ENCODE data around the gene WDSUB1. TPM values are rescaled to one million over a fixed set of nuclear protein-coding genes. Genes with fewer than 3 reads are reported as not detected.

WDSUB1 gene
- total and polyA plus RNA-seq, 9 of the 15 experiments (the other 6 are each of a cell fraction or from before 2014, with no cell fraction given) = 5.2 to 13.7 (median 9.4) TPM

GRCh38 chr2:159270744-159271379 lies 15.6 kb downstream of the WDSUB1 start:
- ATAC-seq (peak; percentile 38), DNase-seq (ENCODE audit: extremely low read depth in 1 of 4, low spot score in 3 of 4) (peak in 1 of 4 experiments; percentile 26), FAIRE-seq (peak; percentile 57)
- Histone ChIP-seq H4K20me1 (replicated peaks; ENCODE audit: control insufficient read depth, insufficient read depth, low read length) (no peaks in the 10 kb centered on the region), H3K79me2 (ENCODE audit: control insufficient read depth, insufficient read depth, low read length) (no peaks in the 10 kb centered on the region), H3K27ac (ENCODE audit: extremely low read depth, low read depth, low read length) (0 out of 3 replicates have a peak overlapping the region, but pooled peaks have one; percentile 14), H3K4me3 (no peak overlapping the region), H3K36me3 (ENCODE audit: control insufficient read depth, insufficient read depth, low read length) (peaks cover 18% of the 10 kb centered on the region; the same call in 1 of the 3 replicates), H3K9me3 (replicated peaks; ENCODE audit: control insufficient read depth, insufficient read depth, low read depth, low read length) (no peaks in the 10 kb centered on the region), H3K4me1 (replicated peaks in 1 of 2; ENCODE audit: control insufficient read depth in 2 of 2, insufficient read depth in 2 of 2, low read length in 2 of 2) (peaks cover 4 to 6% of the 10 kb centered on the region in 2 experiments; a peak in 3 of 5 replicates), H3K4me2 (ENCODE audit: insufficient read depth, low read length) (no peak overlapping the region), H2AFZ (ENCODE audit: low read depth, low read length) (no peak overlapping the region), H3K9me1 (ENCODE audit: control insufficient read depth, insufficient read depth, low read length) (no peaks in the 10 kb centered on the region), H3K9ac (ENCODE audit: insufficient read depth in 1 of 2, low read depth in 2 of 2, low read length in 2 of 2) (no peak overlapping the region), H3K27me3 (ENCODE audit: control insufficient read depth in 2 of 2, insufficient read depth in 2 of 2, low read length in 2 of 2) (no peaks in the 10 kb centered on the region)
- intact Hi-C loops (cut with micrococcal nuclease) (no loop called here), in situ Hi-C loops (cut with MboI) (no loop called here)
- ChIA-PET CTCF (ENCODE audit: low intra/inter-chr PET ratio) (no interaction called here), POLR2A (interaction anchor here (0.9 to 2.0 kb wide), 2 partner anchors 10 to 219 kb away, joined by 3 to 5 read pairs; no protein-coding TSS in a partner anchor)
- 67% methylated on average over 4 of the region's 4 CpGs for WGBS (ENCODE audit: insufficient coverage, low coverage, missing lambda C conversion rate)
- no TSS peak for BruUV-seq (replicated peaks)
- TF ChIP-seq CHAMP1 (IDR thresholded peaks at IDR 0.05) (peak; percentile 58; the same call in 1 of the 2 replicates), PCBP1 (IDR thresholded peaks at IDR 0.05; ENCODE audit: low read depth, low read length, poor library complexity, severe bottlenecking) (no peak), RFX1 (IDR thresholded peaks at IDR 0.05) (0 out of 2 replicates have a peak, but pooled peaks have one; percentile 13), NFRKB (IDR thresholded peaks at IDR 0.05; ENCODE audit: low read depth) (0 out of 2 replicates have a peak, but pooled peaks have one; percentile 40), KHSRP (IDR thresholded peaks at IDR 0.05) (0 out of 2 replicates have a peak, but pooled peaks have one; percentile 16), ZNF316 (IDR thresholded peaks at IDR 0.05) (peak; percentile 60), POLR3A (IDR thresholded peaks at IDR 0.05; ENCODE audit: borderline replicate concordance, extremely low read depth, insufficient read depth, insufficient read length) (no peak), ZNF507 (tag; conservative IDR thresholded peaks at IDR 0.05) (peak; percentile 26; the same call in 1 of the 2 replicates), NFE2 (IDR thresholded peaks at IDR 0.05; ENCODE audit: low read depth) (peak; percentile 75), ARID1B (IDR thresholded peaks at IDR 0.05) (peak; percentile 43; the same call in 1 of the 2 replicates), CBX3 (IDR thresholded peaks at IDR 0.05; ENCODE audit: borderline replicate concordance in 1 of 2, low read length in 2 of 2) (peak in 1 of 2 experiments; percentile 12; a peak in 1 of 3 replicates), TCF7L2 (IDR thresholded peaks at IDR 0.05; ENCODE audit: low read depth, low read length) (no peak), ZNF280A (IDR thresholded peaks at IDR 0.05; ENCODE audit: low read depth, partially characterized antibody) (peak; percentile 36), DPF2 (IDR thresholded peaks at IDR 0.05) (peak; percentile 36; the same call in 1 of the 2 replicates)

Measured in K562 (cell line).